Measurements from ENCODE around the gene KCNRG. TPM values are rescaled to one million over a fixed set of nuclear protein-coding genes. Genes with fewer than 3 reads are reported as not detected.

KCNRG gene
- total RNA-seq, 1 experiment from 2014 or later, result 0.20 TPM

DNA sequence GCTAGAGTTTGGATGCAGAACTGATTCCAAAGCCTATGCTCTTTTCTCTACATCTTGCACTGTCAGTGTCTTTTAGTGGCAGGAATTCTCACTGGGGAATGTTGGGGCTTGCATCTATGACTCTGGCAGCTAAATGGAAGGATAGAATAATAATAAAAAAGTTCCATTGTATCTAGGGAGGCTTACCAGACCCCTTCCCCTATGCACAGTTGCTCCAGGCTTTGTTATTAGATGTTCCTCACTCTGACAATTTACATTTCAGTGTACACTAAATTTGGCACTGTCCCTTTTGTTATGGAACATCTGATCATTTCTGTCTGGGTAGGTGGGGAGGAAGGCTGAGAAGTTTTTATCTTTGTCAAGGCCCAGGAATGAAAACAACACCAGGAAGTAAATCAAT is 22.1 kb upstream of the KCNRG start:
- H3K9me3 ChIP-seq, result no peaks in the 10 kb centered on the region
- BruUV-seq (replicated peaks), result no TSS peak
- intact Hi-C loops (cut with micrococcal nuclease; ENCODE audit: unreplicated experiment), result no loop called here
- ChIA-PET CTCF (interaction anchor here (1.7 kb wide), 1 partner anchor 16 kb away, joined by 5 read pairs; no protein-coding TSS in a partner anchor), POLR2A (no interaction called here)
- Mint-ChIP-seq H3K9me3 (ENCODE audit: unreplicated experiment) (no peaks in the 10 kb centered on the region), H3K27me3 (ENCODE audit: insufficient read depth, unreplicated experiment) (no peaks in the 10 kb centered on the region), H3K4me1 (ENCODE audit: low read depth, unreplicated experiment) (peaks cover 5% of the 10 kb centered on the region), H3K36me3 (ENCODE audit: insufficient read depth, unreplicated experiment) (peaks cover 23% of the 10 kb centered on the region), H3K4me3 (ENCODE audit: unreplicated experiment) (no peak overlapping the region), H3K27ac (ENCODE audit: unreplicated experiment) (no peak overlapping the region)
- peaks cover 8% of the 10 kb centered on the region for H3K4me1 ChIP-seq
- H3K4me3 ChIP-seq (ENCODE audit: low read depth, low read length), result no peak overlapping the region
- H3K27me3 ChIP-seq (replicated peaks; ENCODE audit: control insufficient read depth, insufficient read depth, low read length), result no peaks in the 10 kb centered on the region
- DNase-seq, result no peak
- TF ChIP-seq, protein P1, sequence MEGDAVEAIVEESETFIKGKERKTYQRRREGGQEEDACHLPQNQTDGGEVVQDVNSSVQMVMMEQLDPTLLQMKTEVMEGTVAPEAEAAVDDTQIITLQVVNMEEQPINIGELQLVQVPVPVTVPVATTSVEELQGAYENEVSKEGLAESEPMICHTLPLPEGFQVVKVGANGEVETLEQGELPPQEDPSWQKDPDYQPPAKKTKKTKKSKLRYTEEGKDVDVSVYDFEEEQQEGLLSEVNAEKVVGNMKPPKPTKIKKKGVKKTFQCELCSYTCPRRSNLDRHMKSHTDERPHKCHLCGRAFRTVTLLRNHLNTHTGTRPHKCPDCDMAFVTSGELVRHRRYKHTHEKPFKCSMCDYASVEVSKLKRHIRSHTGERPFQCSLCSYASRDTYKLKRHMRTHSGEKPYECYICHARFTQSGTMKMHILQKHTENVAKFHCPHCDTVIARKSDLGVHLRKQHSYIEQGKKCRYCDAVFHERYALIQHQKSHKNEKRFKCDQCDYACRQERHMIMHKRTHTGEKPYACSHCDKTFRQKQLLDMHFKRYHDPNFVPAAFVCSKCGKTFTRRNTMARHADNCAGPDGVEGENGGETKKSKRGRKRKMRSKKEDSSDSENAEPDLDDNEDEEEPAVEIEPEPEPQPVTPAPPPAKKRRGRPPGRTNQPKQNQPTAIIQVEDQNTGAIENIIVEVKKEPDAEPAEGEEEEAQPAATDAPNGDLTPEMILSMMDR (IDR thresholded peaks at IDR 0.05; ENCODE audit: insufficient read depth in 1 of 2, low read depth in 1 of 2, low read length in 1 of 2, severe bottlenecking in 1 of 2, unreplicated experiment in 1 of 2), result no peak
- no peaks in the 10 kb centered on the region for H3K36me3 ChIP-seq (ENCODE audit: control insufficient read depth, insufficient read depth, low read length)

DNA sequence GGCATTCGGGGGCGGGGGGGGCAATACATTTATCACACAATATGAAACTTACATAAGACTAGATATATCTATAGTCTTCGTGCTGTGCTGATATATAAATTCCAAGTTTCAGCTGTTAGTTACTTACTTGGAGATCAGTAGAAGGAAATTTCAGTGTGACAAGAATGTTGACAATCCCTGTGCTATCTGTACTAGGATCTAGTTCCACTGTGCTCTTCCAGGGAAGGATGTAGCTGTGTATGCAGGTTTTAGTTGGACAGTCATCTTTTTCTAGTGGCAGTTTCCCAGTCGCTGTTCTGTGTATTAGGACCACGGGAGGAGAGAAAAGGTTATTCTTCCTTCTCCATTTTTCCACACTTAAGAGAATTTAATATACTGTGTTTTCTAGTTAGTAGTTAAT is 21.6 kb upstream of the KCNRG start:
- Histone ChIP-seq H3K4me3 (ENCODE audit: low read depth, low read length) (no peak overlapping the region), H3K36me3 (ENCODE audit: control insufficient read depth, insufficient read depth, low read length) (no peaks in the 10 kb centered on the region), H3K27me3 (replicated peaks; ENCODE audit: control insufficient read depth, insufficient read depth, low read length) (no peaks in the 10 kb centered on the region), H3K4me1 (peaks cover 12% of the 10 kb centered on the region), H3K9me3 (no peaks in the 10 kb centered on the region)
- H3K4me1 Mint-ChIP-seq (ENCODE audit: low read depth, unreplicated experiment), result peaks cover 9% of the 10 kb centered on the region
- no peak overlapping the region for H3K27ac Mint-ChIP-seq (ENCODE audit: unreplicated experiment)
- DNase-seq, result no peak
- no peaks in the 10 kb centered on the region for H3K27me3 Mint-ChIP-seq (ENCODE audit: insufficient read depth, unreplicated experiment)
- H3K4me3 Mint-ChIP-seq (ENCODE audit: unreplicated experiment), result no peak overlapping the region
- POLR2A ChIA-PET, result no interaction called here
- peaks cover 28% of the 10 kb centered on the region for H3K36me3 Mint-ChIP-seq (ENCODE audit: insufficient read depth, unreplicated experiment)
- TF ChIP-seq, protein P1 (IDR thresholded peaks at IDR 0.05; ENCODE audit: insufficient read depth in 1 of 2, low read depth in 1 of 2, low read length in 1 of 2, severe bottlenecking in 1 of 2, unreplicated experiment in 1 of 2), result no peak
- intact Hi-C loops (cut with micrococcal nuclease; ENCODE audit: unreplicated experiment), result no loop called here
- H3K9me3 Mint-ChIP-seq (ENCODE audit: unreplicated experiment), result no peaks in the 10 kb centered on the region
- BruUV-seq (replicated peaks), result no TSS peak
- CTCF ChIA-PET, result interaction anchor here (1.7 kb wide), 1 partner anchor 17 kb away, joined by 5 read pairs; no protein-coding TSS in a partner anchor

DNA sequence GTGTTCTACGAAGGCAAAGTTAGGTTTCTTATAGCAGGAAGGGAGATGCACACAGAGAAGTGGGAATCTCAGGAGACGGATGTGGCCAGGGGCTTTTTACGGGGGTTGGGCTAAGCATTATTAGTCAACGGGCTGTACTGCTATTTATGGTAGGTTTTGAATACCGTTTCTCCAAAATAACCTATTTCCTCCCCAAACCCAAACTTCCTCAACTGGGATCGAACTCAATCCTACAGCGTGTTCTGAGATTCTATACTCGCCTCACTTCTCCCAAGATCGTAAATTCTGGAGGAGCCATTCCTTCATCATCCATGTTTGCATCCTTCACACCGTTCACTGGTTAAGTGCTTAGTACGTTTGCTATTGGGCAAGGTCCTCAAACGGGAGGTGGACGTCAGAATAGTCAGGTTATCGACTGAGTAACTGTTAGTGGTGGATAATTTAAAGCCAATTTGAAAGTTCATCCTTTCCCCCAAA is 19.6 kb upstream of the KCNRG start:
- Histone ChIP-seq H3K4me3 (ENCODE audit: low read depth, low read length) (peak overlapping the region; percentile 51), H3K4me1 (peaks cover 23% of the 10 kb centered on the region), H3K9me3 (no peaks in the 10 kb centered on the region), H3K27me3 (replicated peaks; ENCODE audit: control insufficient read depth, insufficient read depth, low read length) (no peaks in the 10 kb centered on the region), H3K36me3 (ENCODE audit: control insufficient read depth, insufficient read depth, low read length) (no peaks in the 10 kb centered on the region)
- POLR2A ChIA-PET, result no interaction called here
- Mint-ChIP-seq H3K27ac (ENCODE audit: unreplicated experiment) (peak overlapping the region; percentile 59), H3K4me1 (ENCODE audit: low read depth, unreplicated experiment) (peaks cover 9% of the 10 kb centered on the region), H3K9me3 (ENCODE audit: unreplicated experiment) (no peaks in the 10 kb centered on the region), H3K27me3 (ENCODE audit: insufficient read depth, unreplicated experiment) (no peaks in the 10 kb centered on the region), H3K36me3 (ENCODE audit: insufficient read depth, unreplicated experiment) (peaks cover 42% of the 10 kb centered on the region), H3K4me3 (ENCODE audit: unreplicated experiment) (peak overlapping the region; percentile 92)
- intact Hi-C loops (cut with micrococcal nuclease; ENCODE audit: unreplicated experiment), result loop anchor here (2.0 to 5.0 kb wide), 3 partner anchors 87 to 203 kb away; partner anchors contain the start of gene KPNA3
- DNase-seq, result no peak
- TSS peak; percentile 73 for BruUV-seq (replicated peaks)
- CTCF ChIA-PET, result interaction anchor here (0.8 to 2.4 kb wide), 2 partner anchors 19 to 454 kb away, joined by 3 to 17 read pairs; no protein-coding TSS in a partner anchor
- TF ChIP-seq, protein P1 (IDR thresholded peaks at IDR 0.05; ENCODE audit: insufficient read depth in 1 of 2, low read depth in 1 of 2, low read length in 1 of 2, severe bottlenecking in 1 of 2, unreplicated experiment in 1 of 2), result no peak

All from Caco-2 (cell line).